ENCODE data around the gene NAT8L. TPM values are rescaled to one million over a fixed set of nuclear protein-coding genes. Genes with fewer than 3 reads are reported as not detected.

NAT8L gene
- total and polyA plus RNA-seq, 2 of the 13 experiments (the other 11 are each of a cell fraction or from before 2014, with no cell fraction given) = 2.2 to 3.3 TPM

GRCh38 chr4:2042204-2042946 lies 16.8 kb upstream of the NAT8L start:
- intact Hi-C loops (cut with micrococcal nuclease; ENCODE audit: unreplicated experiment) (no loop called here), in situ Hi-C loops (cut with HindIII; ENCODE audit: extremely low pct_ligation_motif_present, low pct_unique_long_range_greater_than_20kb) (no loop called here)
- WGBS (ENCODE audit: low lambda C conversion rate) = 8% methylated on average over 3 of the region's 80 CpGs
- Histone ChIP-seq H2AFZ (ENCODE audit: low read length) (no peak overlapping the region), H3K4me1 (ENCODE audit: insufficient read depth, low read length) (peaks cover 6% of the 10 kb centered on the region), H3K79me2 (ENCODE audit: insufficient read depth, low read length) (no peaks in the 10 kb centered on the region), H3K27me3 (ENCODE audit: control insufficient read depth in 1 of 2, insufficient read depth in 2 of 2, low read length in 2 of 2) (peaks cover 6 to 16% of the 10 kb centered on the region in 2 experiments), H3K4me3 (replicated peaks in 1 of 3; ENCODE audit: insufficient read depth in 1 of 3, low read depth in 2 of 3, low read length in 3 of 3) (peak overlapping the region; percentile 65 to 80 (median 79); a peak in 5 of 6 replicates), H3K36me3 (replicated peaks in 1 of 2; ENCODE audit: control insufficient read depth in 1 of 2, insufficient read depth in 2 of 2, low read length in 2 of 2) (no peaks in the 10 kb centered on the region), H3K9ac (ENCODE audit: insufficient read depth, low read depth, low read length) (no peak overlapping the region), H3K27ac (ENCODE audit: extremely low read length, insufficient read depth, low read length) (no peak overlapping the region), H4K20me1 (ENCODE audit: insufficient read depth, low read length) (no peaks in the 10 kb centered on the region), H3K4me2 (ENCODE audit: low read depth, low read length) (peak overlapping the region; percentile 76), H3K9me3 (ENCODE audit: low read length) (no peaks in the 10 kb centered on the region)
- CTCF ChIA-PET (ENCODE audit: low intra/inter-chr PET ratio, low total read pairs) = no interaction called here
- DNase-seq (ENCODE audit: low spot score) (no peak), ATAC-seq (peak; percentile 52), FAIRE-seq (no peak)
- POLR2A ChIA-PET = no interaction called here
- BruUV-seq (replicated peaks) = no TSS peak
- peak; percentile 12 for TF ChIP-seq YY1 (IDR thresholded peaks at IDR 0.05; ENCODE audit: insufficient read depth, insufficient replicate concordance, low read depth, low read length)
- TF ChIP-seq ZBTB33 (CRISPR knock-in tag; IDR thresholded peaks at IDR 0.05) = 0 out of 2 replicates have a peak, but pooled peaks have one; percentile 21
- TF ChIP-seq ATF7-NPFF (CRISPR knock-in tag; IDR thresholded peaks at IDR 0.05; ENCODE audit: low read depth) = 0 out of 2 replicates have a peak, but pooled peaks have one; percentile 28
- no peak for TF ChIP-seq CREM (IDR thresholded peaks at IDR 0.05)
- TF ChIP-seq CREM (CRISPR knock-in tag; IDR thresholded peaks at IDR 0.05) = no peak
- TF ChIP-seq BCLAF1 (IDR thresholded peaks at IDR 0.05) = no peak
- TF ChIP-seq FOSL2 (CRISPR knock-in tag; IDR thresholded peaks at IDR 0.05) = no peak
- no peak for TF ChIP-seq ZNF12 (CRISPR knock-in tag; IDR thresholded peaks at IDR 0.05)
- peak; percentile 5; the same call in 1 of the 2 replicates for TF ChIP-seq ZNF777 (CRISPR knock-in tag; IDR thresholded peaks at IDR 0.05)
